22Rv1 (cell line): ENCODE measurements around the gene MSMB.

Experiments used
- ZFX ChIP-seq: fragments of 450-650 bp; IDR thresholded peaks from 2 replicates; pipeline ENCODE4 v1.6.1; 2017; ENCODE audit warnings: antibody characterized with exemption, borderline replicate concordance
- TF ChIP-seq, protein P1 (sequence below): fragments of 450-650 bp; IDR thresholded peaks from 2 replicates; pipeline ENCODE4 v1.5.1; 2017; ENCODE audit warnings: mild to moderate bottlenecking

DNA sequence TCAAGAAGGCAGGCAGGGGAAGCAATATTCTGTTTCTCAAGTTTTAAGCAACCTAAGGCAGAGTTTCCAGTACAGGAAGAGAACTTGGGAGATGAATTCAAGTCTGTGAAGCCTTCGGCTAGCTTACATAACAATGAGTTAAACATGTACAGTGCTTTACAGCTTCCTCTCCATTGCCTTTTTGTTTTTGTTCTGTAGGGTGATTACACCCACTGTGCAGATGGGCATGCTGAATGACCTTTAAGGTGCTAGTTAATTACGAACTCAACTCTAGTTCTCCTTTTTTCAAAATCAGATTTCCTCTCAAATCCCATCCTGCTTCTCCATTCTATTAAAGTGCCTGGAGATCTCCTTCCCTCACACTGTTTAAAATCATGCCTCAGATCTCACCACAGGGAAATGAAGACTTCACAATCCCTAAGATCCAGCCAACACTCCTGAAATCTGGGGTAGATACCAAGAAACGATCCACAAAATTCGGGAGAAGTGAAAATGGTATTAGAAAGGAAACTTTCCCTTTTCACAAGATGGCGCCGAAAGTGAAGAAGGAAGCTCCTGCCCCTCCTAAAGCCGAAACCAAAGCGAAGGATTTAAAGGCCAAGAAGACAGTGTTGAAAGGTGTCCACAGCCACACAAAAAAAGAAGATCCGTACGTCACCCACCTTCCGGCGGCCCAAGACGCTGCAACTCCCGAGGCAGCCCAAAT lies 16.8 kb upstream of the MSMB start:
- TF ChIP-seq, protein P1, sequence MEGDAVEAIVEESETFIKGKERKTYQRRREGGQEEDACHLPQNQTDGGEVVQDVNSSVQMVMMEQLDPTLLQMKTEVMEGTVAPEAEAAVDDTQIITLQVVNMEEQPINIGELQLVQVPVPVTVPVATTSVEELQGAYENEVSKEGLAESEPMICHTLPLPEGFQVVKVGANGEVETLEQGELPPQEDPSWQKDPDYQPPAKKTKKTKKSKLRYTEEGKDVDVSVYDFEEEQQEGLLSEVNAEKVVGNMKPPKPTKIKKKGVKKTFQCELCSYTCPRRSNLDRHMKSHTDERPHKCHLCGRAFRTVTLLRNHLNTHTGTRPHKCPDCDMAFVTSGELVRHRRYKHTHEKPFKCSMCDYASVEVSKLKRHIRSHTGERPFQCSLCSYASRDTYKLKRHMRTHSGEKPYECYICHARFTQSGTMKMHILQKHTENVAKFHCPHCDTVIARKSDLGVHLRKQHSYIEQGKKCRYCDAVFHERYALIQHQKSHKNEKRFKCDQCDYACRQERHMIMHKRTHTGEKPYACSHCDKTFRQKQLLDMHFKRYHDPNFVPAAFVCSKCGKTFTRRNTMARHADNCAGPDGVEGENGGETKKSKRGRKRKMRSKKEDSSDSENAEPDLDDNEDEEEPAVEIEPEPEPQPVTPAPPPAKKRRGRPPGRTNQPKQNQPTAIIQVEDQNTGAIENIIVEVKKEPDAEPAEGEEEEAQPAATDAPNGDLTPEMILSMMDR, result no peak
- TF ChIP-seq ZFX, result no peak
